GF-D8 (cell line): ENCODE data around the gene LMX1B.
"Not testable (repeated sequence)": the region's sequence is repeated elsewhere in the genome, so short reads cannot be mapped to it uniquely, and the experiment has no call there.

Experiments used
- DNase-seq: peaks from one replicate; lab custom pipeline; 2025; lab: John Stamatoyannopoulos, UW

Gene LMX1B

GRCh38 chr9:126635061-126635460 is 21.3 kb downstream of the LMX1B start:
- DNase-seq = no peak

DNA sequence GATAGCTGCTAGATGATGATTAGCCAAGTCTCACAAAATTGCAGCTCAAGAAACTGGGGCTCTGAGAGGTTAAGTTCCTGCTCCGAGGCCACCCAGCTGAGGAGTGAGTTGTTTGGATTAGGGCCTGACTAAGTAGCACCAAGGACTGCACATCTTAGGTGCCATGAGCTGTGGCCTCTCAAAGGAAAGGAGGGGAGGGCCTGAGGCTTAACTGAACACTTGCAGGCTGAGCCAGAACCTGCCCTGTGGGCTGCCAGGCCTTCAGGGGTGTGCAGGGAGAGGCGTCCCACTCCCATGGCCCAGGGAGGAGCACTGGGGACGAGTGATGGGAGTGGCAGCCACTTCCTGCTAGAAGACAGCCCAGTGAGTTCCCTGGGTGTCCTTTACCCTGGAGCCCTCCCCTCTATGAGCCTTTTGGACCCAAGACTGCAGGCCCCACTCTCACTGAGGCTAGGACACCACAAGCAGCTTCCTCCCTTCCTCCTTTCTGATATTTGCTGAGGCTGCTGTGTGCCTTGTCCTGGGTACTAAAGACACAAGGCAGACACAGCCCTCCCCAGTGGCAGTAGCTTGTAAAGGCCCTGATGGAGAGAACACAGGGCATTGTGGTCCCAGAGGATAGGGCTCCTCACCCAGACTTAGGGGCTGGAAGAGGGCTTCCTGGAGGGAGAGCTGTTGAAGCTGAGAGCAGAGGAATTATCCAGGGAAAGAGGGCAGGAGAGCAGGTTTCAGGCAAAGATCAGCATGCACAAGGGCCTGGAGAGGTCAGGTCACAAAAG is 22.1 kb downstream of the LMX1B start:
- no peak for DNase-seq

GRCh38 chr9:126636983-126637798 is 23.5 kb downstream of the LMX1B start:
- no peak for DNase-seq

DNA sequence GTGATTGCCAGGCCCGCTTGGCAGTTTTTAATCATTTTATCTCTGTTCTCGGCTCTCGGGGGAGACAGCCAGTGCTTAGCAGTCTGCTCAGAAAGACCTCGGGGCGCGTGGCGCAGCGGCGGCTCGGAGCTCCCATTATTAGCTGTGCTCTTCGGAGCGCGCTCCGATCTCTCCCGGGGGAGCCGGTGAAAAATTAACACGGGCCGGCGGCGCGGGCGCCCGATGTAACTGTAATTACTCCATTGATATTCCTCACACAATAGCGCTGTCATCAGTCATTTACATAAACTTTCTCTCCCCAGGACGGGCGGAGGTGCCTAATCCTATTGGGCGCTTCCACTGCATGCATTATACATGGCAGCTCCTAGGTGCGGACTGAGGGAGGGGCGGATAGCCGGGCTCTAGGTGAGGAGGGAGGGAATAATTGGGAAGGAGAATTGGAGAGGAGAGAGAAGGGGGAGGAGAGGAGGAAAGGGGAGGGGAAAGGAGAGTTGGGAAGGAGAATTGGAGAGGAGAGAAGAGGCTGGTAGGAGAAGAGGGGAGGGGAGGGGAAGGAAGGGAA is 24.9 kb downstream of the LMX1B start:
- DNase-seq = no peak

GRCh38 chr9:126639318-126640000 is 25.7 kb downstream of the LMX1B start:
- DNase-seq = no peak

GRCh38 chr9:126641118-126641851 is 27.6 kb downstream of the LMX1B start:
- no peak for DNase-seq

DNA sequence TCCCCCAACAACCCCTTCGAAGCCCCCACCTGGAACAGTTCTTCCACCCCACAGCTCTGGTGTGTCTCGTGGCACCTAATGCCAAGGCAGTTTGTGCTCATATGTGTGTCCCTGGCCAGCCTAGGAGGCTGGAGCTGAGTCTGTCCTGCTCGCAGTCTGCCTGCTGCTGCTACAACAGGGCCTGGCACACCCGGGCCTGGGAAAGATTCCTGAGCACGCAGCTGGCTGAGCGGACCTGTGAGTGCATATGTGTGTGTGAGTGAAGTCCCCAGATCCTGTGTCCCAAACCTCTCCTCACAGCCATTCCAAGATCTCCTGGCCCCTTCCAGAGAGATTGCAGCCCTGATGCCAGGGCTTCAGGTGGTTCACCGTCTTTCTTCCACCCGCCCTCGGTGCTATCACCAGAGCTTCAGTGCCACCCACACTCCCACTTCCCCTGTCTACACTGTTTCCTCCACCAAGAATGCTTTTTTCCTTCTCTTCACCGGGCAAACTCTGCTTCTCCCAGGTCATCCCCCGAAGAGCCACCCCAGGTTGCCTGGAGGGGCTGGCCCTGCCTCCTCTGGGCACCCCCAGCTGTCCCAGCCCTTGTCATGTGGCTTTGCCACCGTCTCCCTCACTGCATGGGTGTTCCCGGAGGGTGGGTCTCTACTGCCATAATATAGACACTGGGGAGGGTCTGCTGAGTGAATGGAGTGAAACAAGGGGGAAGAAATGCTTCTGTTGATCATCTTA is 28.4 kb downstream of the LMX1B start:
- no peak for DNase-seq

DNA sequence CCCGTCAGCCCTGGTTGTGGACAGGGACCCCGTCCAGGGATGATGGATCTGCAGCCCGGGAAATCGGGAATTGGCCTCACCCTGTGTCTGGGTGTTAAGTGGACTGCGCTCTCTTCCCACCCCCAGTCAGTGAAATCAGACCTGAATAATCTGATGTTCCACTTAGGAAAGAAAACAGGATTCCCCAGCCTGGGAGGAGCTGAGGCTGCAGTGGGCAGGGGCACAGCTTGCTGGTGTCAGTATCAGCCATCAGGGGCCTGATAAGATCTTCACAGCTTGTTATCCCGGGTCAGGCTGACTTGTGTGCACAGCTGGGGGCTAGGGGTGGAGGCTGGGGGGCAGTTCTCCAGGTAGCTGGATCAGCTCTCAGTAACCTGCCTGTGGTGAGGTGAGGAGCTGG is 29.1 kb downstream of the LMX1B start:
- no peak for DNase-seq

DNA sequence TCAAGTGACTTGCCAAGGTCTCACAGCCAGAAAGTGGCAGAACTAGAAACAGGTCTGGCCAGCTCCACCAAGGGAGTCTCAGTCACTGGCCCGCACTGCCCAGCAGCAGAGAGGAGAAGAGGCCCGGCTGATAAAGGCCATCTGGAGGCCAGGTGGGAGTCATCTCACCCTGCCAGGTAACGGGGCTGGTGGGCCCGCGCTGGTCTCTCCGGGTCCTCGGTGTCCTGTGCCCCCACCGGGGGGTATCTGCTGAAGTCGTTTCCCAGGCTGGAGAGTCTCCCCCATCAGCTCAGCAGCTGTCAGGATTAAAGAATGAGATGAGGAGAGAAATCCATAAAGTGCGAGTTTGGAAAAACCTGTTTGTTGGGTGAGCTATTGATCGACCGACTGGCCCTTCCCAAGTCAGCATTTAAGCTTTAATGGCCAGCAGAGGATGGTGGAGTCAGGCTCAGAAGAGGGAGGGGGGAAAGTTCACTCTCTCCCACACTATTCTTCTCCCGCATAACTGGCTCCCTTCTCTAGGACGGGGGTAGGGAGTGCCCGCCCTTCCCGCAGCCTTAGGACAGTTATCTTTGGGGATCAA is 30.3 kb downstream of the LMX1B start:
- DNase-seq = no peak

GRCh38 chr9:126646162-126646561 is 32.4 kb downstream of the LMX1B start:
- no peak for DNase-seq

GRCh38 chr9:126647585-126648411 is 34.1 kb downstream of the LMX1B start:
- DNase-seq = no peak

- no peak for DNase-seq
These were observed 35.7 kb downstream of the LMX1B start for GRCh38 chr9:126649477-126649876.

GRCh38 chr9:126650404-126651341 is 36.9 kb downstream of the LMX1B start:
- no peak for DNase-seq

- no peak for DNase-seq
These were observed 38.4 kb downstream of the LMX1B start for GRCh38 chr9:126652140-126652582.

DNA sequence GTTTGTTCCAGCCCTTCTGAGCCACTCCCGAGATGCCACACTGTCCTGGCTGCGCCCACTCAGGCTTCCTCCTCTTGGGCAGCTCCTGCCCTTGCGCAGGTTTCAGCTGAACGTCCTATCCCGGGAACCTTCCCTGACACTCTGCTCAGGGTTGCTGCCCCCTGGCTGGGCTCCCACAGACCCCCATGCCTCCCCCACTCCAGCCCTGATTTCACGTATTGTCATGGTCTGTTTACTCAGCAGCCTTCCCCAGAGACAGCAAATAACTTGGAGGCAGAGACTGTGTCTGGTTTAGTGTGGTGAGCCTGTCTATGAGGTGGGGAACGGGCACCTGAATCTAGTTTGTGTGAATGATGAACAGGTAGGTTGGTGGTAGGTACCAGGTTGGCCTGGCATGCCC is 40.4 kb downstream of the LMX1B start:
- DNase-seq = no peak

DNA sequence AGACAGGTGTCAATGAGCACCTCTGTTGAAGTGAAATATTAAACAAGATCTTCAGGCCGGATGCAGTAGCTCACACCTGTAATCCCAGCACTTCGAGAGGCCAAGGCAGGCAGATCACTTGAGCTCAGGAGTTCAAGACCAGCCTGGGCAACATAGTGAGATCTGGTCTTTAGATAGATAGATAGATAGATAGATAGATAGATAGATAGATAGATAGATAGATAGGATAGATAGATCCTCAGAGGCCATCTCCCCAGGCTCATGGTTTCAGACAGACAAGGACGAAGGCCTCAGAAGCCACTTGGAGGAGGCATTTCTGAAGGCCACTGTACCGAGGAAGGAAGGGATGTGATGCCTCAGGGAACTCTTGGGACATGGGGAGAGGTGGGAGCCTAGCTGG is 42.5 kb downstream of the LMX1B start:
- DNase-seq = not testable (repeated sequence)

GRCh38 chr9:126658201-126658825 is 44.6 kb downstream of the LMX1B start:
- DNase-seq = no peak

- DNase-seq = no peak
These were observed 45.3 kb downstream of the LMX1B start for GRCh38 chr9:126658956-126659555.
